HG02798 (cell line): Measurements from ENCODE around the gene VEZF1.
A peak's percentile ranks its signal among the peaks of the same experiment; 100 is the strongest.

Source experiments
- ATAC-seq: cut with Tn5 transposase; IDR thresholded peaks from one replicate; pipeline ENCODE4 v1.9.1; 2021; ENCODE audit warnings: mild to moderate bottlenecking; ENCODE audit not compliant: unreplicated experiment, poor library complexity

VEZF1 gene

GRCh38 chr17:57954397-57955182 is 33.5 kb downstream of the VEZF1 start:
- ATAC-seq: no peak

GRCh38 chr17:57953705-57954396 is 34.2 kb downstream of the VEZF1 start:
- ATAC-seq: no peak

GRCh38 chr17:57953219-57953618 is 34.8 kb downstream of the VEZF1 start:
- ATAC-seq: no peak

GRCh38 chr17:57949649-57950048 is 38.4 kb downstream of the VEZF1 start:
- ATAC-seq: no peak

GRCh38 chr17:57948555-57949420 is 39.3 kb downstream of the VEZF1 start:
- no peak for ATAC-seq

- no peak for ATAC-seq
Measured at GRCh38 chr17:57948169-57948554, 39.9 kb downstream of the VEZF1 start.

GRCh38 chr17:57947369-57947768 is 40.7 kb downstream of the VEZF1 start:
- no peak for ATAC-seq

- ATAC-seq: peak; percentile 85
Measured at GRCh38 chr17:57946798-57947358, 41.2 kb downstream of the VEZF1 start.

GRCh38 chr17:57945996-57946797 is 41.9 kb downstream of the VEZF1 start:
- peak; percentile 13 for ATAC-seq

- no peak for ATAC-seq
Measured at GRCh38 chr17:57944908-57945307, 43.1 kb downstream of the VEZF1 start.

- ATAC-seq: no peak
Measured at GRCh38 chr17:57943645-57944044, 44.4 kb downstream of the VEZF1 start.

GRCh38 chr17:57943140-57943539 is 44.9 kb downstream of the VEZF1 start:
- no peak for ATAC-seq

- no peak for ATAC-seq
Measured at GRCh38 chr17:57941384-57942370, 46.4 kb downstream of the VEZF1 start.

- ATAC-seq: peak; percentile 32
Measured at GRCh38 chr17:57940653-57941329, 47.3 kb downstream of the VEZF1 start.

- no peak for ATAC-seq
Measured at GRCh38 chr17:57940231-57940630, 47.8 kb downstream of the VEZF1 start.

GRCh38 chr17:57939797-57940196 is 48.3 kb downstream of the VEZF1 start:
- peak; percentile 76 for ATAC-seq

- ATAC-seq: no peak
Measured at GRCh38 chr17:57938061-57938502, 50.0 kb downstream of the VEZF1 start.

- no peak for ATAC-seq
Measured at GRCh38 chr17:57937492-57937891, 50.6 kb downstream of the VEZF1 start.
